Breast epithelium (tissue), 3 donors: ENCODE results near the gene RGS3.

ENCODE experiments used
- CTCF ChIP-seq, 3 donors: fragments of 450-650 bp; IDR thresholded peaks; one replicate each; pipeline ENCODE4 v1.5.1; 2016 to 2017; ENCODE audit warnings: antibody characterized with exemption in 3 of 3, mild to moderate bottlenecking in 3 of 3, moderate library complexity in 3 of 3
- POLR2A ChIP-seq: fragments of 450-650 bp; IDR thresholded peaks from one replicate; pipeline ENCODE4 v1.6.1; 2016; ENCODE audit warnings: antibody characterized with exemption, mild to moderate bottlenecking, moderate library complexity

DNA sequence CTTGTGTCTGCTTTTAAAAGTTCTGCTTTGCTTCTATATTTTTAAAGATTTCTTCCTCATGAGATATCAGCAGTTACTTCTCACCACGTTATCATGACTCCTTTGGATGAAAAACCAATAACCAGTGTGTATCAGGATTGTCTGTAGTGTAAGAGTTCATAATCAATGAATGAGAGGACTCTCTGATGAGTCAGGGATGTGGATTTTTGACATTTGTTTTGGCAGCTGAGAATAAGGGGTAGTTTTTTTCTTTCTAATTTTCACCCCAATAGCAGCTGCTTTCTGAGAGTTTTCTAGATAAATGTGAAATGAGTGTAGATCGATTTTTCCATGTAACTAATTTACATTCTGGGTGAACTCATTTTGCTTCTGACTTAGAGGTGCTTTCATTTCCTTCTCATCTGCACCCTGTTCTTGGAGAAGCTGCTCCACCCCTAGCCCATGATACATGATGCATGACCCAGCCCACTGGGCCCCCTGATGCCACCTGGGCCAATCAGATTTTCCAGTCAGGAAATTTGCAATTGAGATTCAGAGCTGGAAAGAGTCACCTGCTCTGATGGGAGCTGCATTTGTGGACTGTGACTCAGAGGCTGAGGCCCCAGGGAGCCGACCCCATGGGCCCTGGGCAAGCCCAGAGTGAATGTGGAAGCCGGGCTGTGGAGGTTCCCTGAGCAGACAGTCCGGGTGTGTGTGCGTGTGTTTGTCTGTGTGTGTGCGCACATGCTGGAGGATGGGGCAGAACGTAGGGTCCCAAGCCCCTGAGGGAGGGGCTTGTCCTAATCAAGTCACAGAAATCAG lies 159.3 kb downstream of the RGS3 start:
- no peak for TF ChIP-seq CTCF (IDR thresholded peaks at IDR 0.05)
- no peak for TF ChIP-seq POLR2A
